ENCODE results near the gene BNIP3. TPM values are rescaled to one million over a fixed set of nuclear protein-coding genes. Genes with fewer than 3 reads are reported as not detected.

Gene BNIP3
- total and polyA plus RNA-seq, 2 experiments from 2014 or later = 82.4 to 112 TPM

DNA sequence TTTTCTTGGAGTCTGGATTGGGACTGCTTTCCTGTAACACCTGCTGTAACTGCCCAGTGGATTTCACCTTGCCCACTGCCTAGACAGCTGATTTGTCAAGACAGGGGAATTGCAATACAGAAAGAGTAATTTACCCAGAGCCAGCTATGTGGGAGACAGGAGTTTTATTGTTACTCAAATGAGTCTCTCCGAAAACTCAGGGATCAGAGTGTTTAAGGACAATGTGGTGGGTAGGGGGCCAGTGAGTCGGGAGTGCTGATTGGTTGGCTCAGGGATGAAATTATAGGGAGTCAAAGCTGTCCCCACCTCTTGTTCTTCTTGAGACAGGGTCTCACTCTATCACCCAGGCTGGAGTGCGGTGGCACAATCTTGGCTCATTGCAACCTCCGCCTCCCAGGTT, 25.2 kb upstream of the BNIP3 start:
- H3K79me2 ChIP-seq = no peaks in the 10 kb centered on the region
- no peak overlapping the region for H3K4me3 ChIP-seq
- no peaks in the 10 kb centered on the region for H3K9me3 ChIP-seq (ENCODE audit: low read depth)
- no peaks in the 10 kb centered on the region for H4K20me1 ChIP-seq (ENCODE audit: insufficient read depth, poor library complexity, severe bottlenecking)
- H2AFZ ChIP-seq = no peak overlapping the region
- no peaks in the 10 kb centered on the region for H3K9me2 ChIP-seq (replicated peaks; ENCODE audit: insufficient read depth)
- no peaks in the 10 kb centered on the region for H3K36me3 ChIP-seq (replicated peaks; ENCODE audit: insufficient read depth, low read depth)
- DNase-seq (ENCODE audit: low spot score) = no peak
- WGBS (ENCODE audit: low lambda C conversion rate, missing lambda C conversion rate) = 82% methylated on average over 4 of the region's 4 CpGs
- no peak overlapping the region for H3K27ac ChIP-seq
- H3K27me3 ChIP-seq = peaks cover 14% of the 10 kb centered on the region
- H3K4me2 ChIP-seq = no peak overlapping the region
- TF ChIP-seq EZH2phosphoT487 (IDR thresholded peaks at IDR 0.05; ENCODE audit: low read depth, severe bottlenecking, unreplicated experiment) = no peak
- TF ChIP-seq EZH2 (IDR thresholded peaks at IDR 0.05; ENCODE audit: borderline replicate concordance) = no peak
- no peak for TF ChIP-seq CTCF (IDR thresholded peaks at IDR 0.05; ENCODE audit: poor library complexity)
- no peaks in the 10 kb centered on the region for H3K4me1 ChIP-seq (ENCODE audit: insufficient read depth)

GRCh38 chr10:132005147-132005546, 23.4 kb upstream of the BNIP3 start:
- peaks cover 8% of the 10 kb centered on the region for H3K27me3 ChIP-seq
- H4K20me1 ChIP-seq (ENCODE audit: insufficient read depth, poor library complexity, severe bottlenecking) = no peaks in the 10 kb centered on the region
- no peaks in the 10 kb centered on the region for H3K36me3 ChIP-seq (replicated peaks; ENCODE audit: insufficient read depth, low read depth)
- H2AFZ ChIP-seq = no peak overlapping the region
- no peaks in the 10 kb centered on the region for H3K79me2 ChIP-seq
- no peak overlapping the region for H3K4me3 ChIP-seq
- no peaks in the 10 kb centered on the region for H3K9me3 ChIP-seq (ENCODE audit: low read depth)
- DNase-seq (ENCODE audit: low spot score) = no peak
- WGBS (ENCODE audit: low lambda C conversion rate, missing lambda C conversion rate) = 94% methylated on average over 6 of the region's 6 CpGs
- H3K9me2 ChIP-seq (replicated peaks; ENCODE audit: insufficient read depth) = no peaks in the 10 kb centered on the region
- no peak overlapping the region for H3K27ac ChIP-seq
- H3K4me1 ChIP-seq (ENCODE audit: insufficient read depth) = no peaks in the 10 kb centered on the region
- no peak overlapping the region for H3K4me2 ChIP-seq
- no peak for TF ChIP-seq CTCF (IDR thresholded peaks at IDR 0.05; ENCODE audit: poor library complexity)
- no peak for TF ChIP-seq EZH2phosphoT487 (IDR thresholded peaks at IDR 0.05; ENCODE audit: low read depth, severe bottlenecking, unreplicated experiment)
- no peak for TF ChIP-seq EZH2 (IDR thresholded peaks at IDR 0.05; ENCODE audit: borderline replicate concordance)

- TF ChIP-seq EZH2 (IDR thresholded peaks at IDR 0.05; ENCODE audit: borderline replicate concordance) = no peak
- TF ChIP-seq CTCF (IDR thresholded peaks at IDR 0.05; ENCODE audit: poor library complexity) = no peak
- TF ChIP-seq EZH2phosphoT487 (IDR thresholded peaks at IDR 0.05; ENCODE audit: low read depth, severe bottlenecking, unreplicated experiment) = no peak
- H3K27me3 ChIP-seq = peaks cover under 1% of the 10 kb centered on the region
- no peaks in the 10 kb centered on the region for H3K79me2 ChIP-seq
- DNase-seq (ENCODE audit: low spot score) = no peak
- H2AFZ ChIP-seq = no peak overlapping the region
- no peaks in the 10 kb centered on the region for H3K9me2 ChIP-seq (replicated peaks; ENCODE audit: insufficient read depth)
- H3K4me2 ChIP-seq = no peak overlapping the region
- peaks cover 2% of the 10 kb centered on the region for H3K4me1 ChIP-seq (ENCODE audit: insufficient read depth)
- H4K20me1 ChIP-seq (ENCODE audit: insufficient read depth, poor library complexity, severe bottlenecking) = no peaks in the 10 kb centered on the region
- WGBS (ENCODE audit: low lambda C conversion rate, missing lambda C conversion rate) = 63% methylated on average over 10 of the region's 10 CpGs
- H3K27ac ChIP-seq = no peak overlapping the region
- H3K9me3 ChIP-seq (ENCODE audit: low read depth) = no peaks in the 10 kb centered on the region
- no peaks in the 10 kb centered on the region for H3K36me3 ChIP-seq (replicated peaks; ENCODE audit: insufficient read depth, low read depth)
- no peak overlapping the region for H3K4me3 ChIP-seq
Observed at GRCh38 chr10:132004052-132004451, 22.3 kb upstream of the BNIP3 start.

Measured in hepatocyte (in vitro differentiated cells).